ENCODE results near the gene BAIAP2.

BAIAP2 gene

GRCh38 chr17:81103379-81103778 is 68.4 kb downstream of the BAIAP2 start:
- Histone ChIP-seq H3K4me3 (ENCODE audit: low read length in 2 of 2) (no peak overlapping the region), H3K27ac (ENCODE audit: low read length) (no peak overlapping the region), H3K4me1 (ENCODE audit: control insufficient read depth, insufficient read depth, low read length) (peaks cover 7% of the 10 kb centered on the region), H3K27me3 (ENCODE audit: control insufficient read depth in 1 of 2, insufficient read depth in 2 of 2, low read length in 2 of 2) (no peaks in the 10 kb centered on the region), H3K9ac (ENCODE audit: low read length in 2 of 2) (no peak overlapping the region), H3K36me3 (ENCODE audit: control insufficient read depth in 2 of 2, insufficient read depth in 2 of 2, low read length in 2 of 2) (peaks cover 33 to 41% of the 10 kb centered on the region in 2 donors), H3K9me3 (ENCODE audit: control insufficient read depth in 2 of 2, low read length in 2 of 2) (no peaks in the 10 kb centered on the region)

- Histone ChIP-seq H3K4me3 (ENCODE audit: low read length in 2 of 2) (no peak overlapping the region), H3K9me3 (ENCODE audit: control insufficient read depth in 2 of 2, low read length in 2 of 2) (no peaks in the 10 kb centered on the region), H3K4me1 (ENCODE audit: control insufficient read depth, insufficient read depth, low read length) (peaks cover 2% of the 10 kb centered on the region), H3K9ac (ENCODE audit: low read length in 2 of 2) (no peak overlapping the region), H3K27me3 (ENCODE audit: control insufficient read depth in 1 of 2, insufficient read depth in 2 of 2, low read length in 2 of 2) (no peaks in the 10 kb centered on the region), H3K27ac (ENCODE audit: low read length) (no peak overlapping the region), H3K36me3 (ENCODE audit: control insufficient read depth in 2 of 2, insufficient read depth in 2 of 2, low read length in 2 of 2) (peaks cover 25 to 29% of the 10 kb centered on the region in 2 donors)
These were observed 71.8 kb downstream of the BAIAP2 start for GRCh38 chr17:81106716-81107115.

GRCh38 chr17:81108220-81108619 is 73.3 kb downstream of the BAIAP2 start:
- Histone ChIP-seq H3K36me3 (ENCODE audit: control insufficient read depth in 2 of 2, insufficient read depth in 2 of 2, low read length in 2 of 2) (peaks cover 25 to 33% of the 10 kb centered on the region in 2 donors), H3K4me3 (ENCODE audit: low read length in 2 of 2) (no peak overlapping the region), H3K9me3 (ENCODE audit: control insufficient read depth in 2 of 2, low read length in 2 of 2) (no peaks in the 10 kb centered on the region), H3K27me3 (ENCODE audit: control insufficient read depth in 1 of 2, insufficient read depth in 2 of 2, low read length in 2 of 2) (no peaks in the 10 kb centered on the region), H3K9ac (ENCODE audit: low read length in 2 of 2) (no peak overlapping the region), H3K27ac (ENCODE audit: low read length) (no peak overlapping the region), H3K4me1 (ENCODE audit: control insufficient read depth, insufficient read depth, low read length) (no peaks in the 10 kb centered on the region)

GRCh38 chr17:81109957-81110356 is 75.0 kb downstream of the BAIAP2 start:
- H3K4me1 ChIP-seq (ENCODE audit: control insufficient read depth, insufficient read depth, low read length): no peaks in the 10 kb centered on the region
- H3K36me3 ChIP-seq (ENCODE audit: control insufficient read depth in 2 of 2, insufficient read depth in 2 of 2, low read length in 2 of 2): peaks cover 19 to 21% of the 10 kb centered on the region in 2 donors
- H3K9me3 ChIP-seq (ENCODE audit: control insufficient read depth in 2 of 2, low read length in 2 of 2): no peaks in the 10 kb centered on the region
- H3K27me3 ChIP-seq (ENCODE audit: control insufficient read depth in 1 of 2, insufficient read depth in 2 of 2, low read length in 2 of 2): no peaks in the 10 kb centered on the region
- no peak overlapping the region for H3K4me3 ChIP-seq (ENCODE audit: low read length in 2 of 2)
- H3K27ac ChIP-seq (ENCODE audit: low read length): no peak overlapping the region
- no peak overlapping the region for H3K9ac ChIP-seq (ENCODE audit: low read length in 2 of 2)

- Histone ChIP-seq H3K9me3 (ENCODE audit: control insufficient read depth in 2 of 2, low read length in 2 of 2) (no peaks in the 10 kb centered on the region), H3K36me3 (ENCODE audit: control insufficient read depth in 2 of 2, insufficient read depth in 2 of 2, low read length in 2 of 2) (peaks cover 14 to 19% of the 10 kb centered on the region in 2 donors), H3K4me1 (ENCODE audit: control insufficient read depth, insufficient read depth, low read length) (no peaks in the 10 kb centered on the region), H3K27ac (ENCODE audit: low read length) (no peak overlapping the region), H3K27me3 (ENCODE audit: control insufficient read depth in 1 of 2, insufficient read depth in 2 of 2, low read length in 2 of 2) (no peaks in the 10 kb centered on the region), H3K9ac (ENCODE audit: low read length in 2 of 2) (no peak overlapping the region), H3K4me3 (ENCODE audit: low read length in 2 of 2) (no peak overlapping the region)
These were observed 75.6 kb downstream of the BAIAP2 start for GRCh38 chr17:81110488-81111040.

- Histone ChIP-seq H3K27me3 (ENCODE audit: control insufficient read depth in 1 of 2, insufficient read depth in 2 of 2, low read length in 2 of 2) (no peaks in the 10 kb centered on the region), H3K4me3 (ENCODE audit: low read length in 2 of 2) (no peak overlapping the region), H3K27ac (ENCODE audit: low read length) (no peak overlapping the region), H3K9ac (ENCODE audit: low read length in 2 of 2) (no peak overlapping the region), H3K36me3 (ENCODE audit: control insufficient read depth in 2 of 2, insufficient read depth in 2 of 2, low read length in 2 of 2) (peaks cover 9 to 18% of the 10 kb centered on the region in 2 donors), H3K9me3 (ENCODE audit: control insufficient read depth in 2 of 2, low read length in 2 of 2) (no peaks in the 10 kb centered on the region), H3K4me1 (ENCODE audit: control insufficient read depth, insufficient read depth, low read length) (no peaks in the 10 kb centered on the region)
These were observed 76.1 kb downstream of the BAIAP2 start for GRCh38 chr17:81111066-81111465.

GRCh38 chr17:81112450-81112849 is 77.5 kb downstream of the BAIAP2 start:
- Histone ChIP-seq H3K9me3 (ENCODE audit: control insufficient read depth in 2 of 2, low read length in 2 of 2) (no peaks in the 10 kb centered on the region), H3K27ac (ENCODE audit: low read length) (no peak overlapping the region), H3K4me3 (ENCODE audit: low read length in 2 of 2) (no peak overlapping the region), H3K4me1 (ENCODE audit: control insufficient read depth, insufficient read depth, low read length) (no peaks in the 10 kb centered on the region), H3K36me3 (ENCODE audit: control insufficient read depth in 2 of 2, insufficient read depth in 2 of 2, low read length in 2 of 2) (peaks cover 8 to 17% of the 10 kb centered on the region in 2 donors), H3K9ac (ENCODE audit: low read length in 2 of 2) (no peak overlapping the region), H3K27me3 (ENCODE audit: control insufficient read depth in 1 of 2, insufficient read depth in 2 of 2, low read length in 2 of 2) (no peaks in the 10 kb centered on the region)

GRCh38 chr17:81113158-81113724 is 78.3 kb downstream of the BAIAP2 start:
- Histone ChIP-seq H3K27me3 (ENCODE audit: control insufficient read depth in 1 of 2, insufficient read depth in 2 of 2, low read length in 2 of 2) (no peaks in the 10 kb centered on the region), H3K9ac (ENCODE audit: low read length in 2 of 2) (no peak overlapping the region), H3K4me3 (ENCODE audit: low read length in 2 of 2) (no peak overlapping the region), H3K27ac (ENCODE audit: low read length) (no peak overlapping the region), H3K36me3 (ENCODE audit: control insufficient read depth in 2 of 2, insufficient read depth in 2 of 2, low read length in 2 of 2) (peaks cover 8 to 14% of the 10 kb centered on the region in 2 donors), H3K9me3 (ENCODE audit: control insufficient read depth in 2 of 2, low read length in 2 of 2) (no peaks in the 10 kb centered on the region), H3K4me1 (ENCODE audit: control insufficient read depth, insufficient read depth, low read length) (no peaks in the 10 kb centered on the region)

- Histone ChIP-seq H3K4me3 (ENCODE audit: low read length in 2 of 2) (no peak overlapping the region), H3K9me3 (ENCODE audit: control insufficient read depth in 2 of 2, low read length in 2 of 2) (no peaks in the 10 kb centered on the region), H3K36me3 (ENCODE audit: control insufficient read depth in 2 of 2, insufficient read depth in 2 of 2, low read length in 2 of 2) (peaks cover 8 to 13% of the 10 kb centered on the region in 2 donors), H3K27me3 (ENCODE audit: control insufficient read depth in 1 of 2, insufficient read depth in 2 of 2, low read length in 2 of 2) (no peaks in the 10 kb centered on the region), H3K27ac (ENCODE audit: low read length) (no peak overlapping the region), H3K4me1 (ENCODE audit: control insufficient read depth, insufficient read depth, low read length) (peaks cover 10% of the 10 kb centered on the region), H3K9ac (ENCODE audit: low read length in 2 of 2) (no peak overlapping the region)
These were observed 79.6 kb downstream of the BAIAP2 start for GRCh38 chr17:81114351-81115093.

GRCh38 chr17:81115219-81115618 is 80.3 kb downstream of the BAIAP2 start:
- no peak overlapping the region for H3K4me3 ChIP-seq (ENCODE audit: low read length in 2 of 2)
- H3K9ac ChIP-seq (ENCODE audit: low read length in 2 of 2): no peak overlapping the region
- no peak overlapping the region for H3K27ac ChIP-seq (ENCODE audit: low read length)
- H3K9me3 ChIP-seq (ENCODE audit: control insufficient read depth in 2 of 2, low read length in 2 of 2): no peaks in the 10 kb centered on the region
- peaks cover 2 to 11% of the 10 kb centered on the region in 2 donors for H3K36me3 ChIP-seq (ENCODE audit: control insufficient read depth in 2 of 2, insufficient read depth in 2 of 2, low read length in 2 of 2)
- no peaks in the 10 kb centered on the region for H3K27me3 ChIP-seq (ENCODE audit: control insufficient read depth in 1 of 2, insufficient read depth in 2 of 2, low read length in 2 of 2)
- peaks cover 15% of the 10 kb centered on the region for H3K4me1 ChIP-seq (ENCODE audit: control insufficient read depth, insufficient read depth, low read length)
